VCaP (cell line): ENCODE results near the gene STX18.

Experiments used
- H3K27ac ChIP-seq: fragments of 450-650 bp; 2 replicates; pipeline ENCODE4 v1.5.1; 2017
- TF ChIP-seq, protein P1 (sequence below): fragments of 450-650 bp; conservative IDR thresholded peaks from 2 replicates; pipeline ENCODE4 v1.5.1; 2017; ENCODE audit warnings: mild to moderate bottlenecking, moderate library complexity

Gene STX18

DNA sequence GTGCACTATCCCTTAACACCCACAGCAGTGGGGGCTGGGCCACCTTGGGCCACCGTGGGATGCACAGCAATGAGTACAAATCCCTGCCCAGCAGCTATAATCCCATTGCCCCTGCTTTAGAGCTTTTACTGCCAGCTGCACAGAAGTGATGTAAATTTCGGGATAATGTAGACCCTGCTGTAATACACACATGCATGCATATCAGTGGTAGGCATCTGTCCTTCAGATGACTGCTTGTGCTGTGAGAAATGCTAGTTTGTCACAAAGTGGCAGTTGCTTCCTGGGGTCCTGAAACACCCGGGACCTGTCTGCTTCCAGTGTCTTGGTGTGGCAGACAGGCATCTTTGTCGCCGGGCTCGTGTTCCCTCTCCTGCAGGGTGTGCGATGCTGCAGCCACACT is 140.8 kb downstream of the STX18 start:
- TF ChIP-seq, protein P1, sequence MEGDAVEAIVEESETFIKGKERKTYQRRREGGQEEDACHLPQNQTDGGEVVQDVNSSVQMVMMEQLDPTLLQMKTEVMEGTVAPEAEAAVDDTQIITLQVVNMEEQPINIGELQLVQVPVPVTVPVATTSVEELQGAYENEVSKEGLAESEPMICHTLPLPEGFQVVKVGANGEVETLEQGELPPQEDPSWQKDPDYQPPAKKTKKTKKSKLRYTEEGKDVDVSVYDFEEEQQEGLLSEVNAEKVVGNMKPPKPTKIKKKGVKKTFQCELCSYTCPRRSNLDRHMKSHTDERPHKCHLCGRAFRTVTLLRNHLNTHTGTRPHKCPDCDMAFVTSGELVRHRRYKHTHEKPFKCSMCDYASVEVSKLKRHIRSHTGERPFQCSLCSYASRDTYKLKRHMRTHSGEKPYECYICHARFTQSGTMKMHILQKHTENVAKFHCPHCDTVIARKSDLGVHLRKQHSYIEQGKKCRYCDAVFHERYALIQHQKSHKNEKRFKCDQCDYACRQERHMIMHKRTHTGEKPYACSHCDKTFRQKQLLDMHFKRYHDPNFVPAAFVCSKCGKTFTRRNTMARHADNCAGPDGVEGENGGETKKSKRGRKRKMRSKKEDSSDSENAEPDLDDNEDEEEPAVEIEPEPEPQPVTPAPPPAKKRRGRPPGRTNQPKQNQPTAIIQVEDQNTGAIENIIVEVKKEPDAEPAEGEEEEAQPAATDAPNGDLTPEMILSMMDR: no peak

DNA sequence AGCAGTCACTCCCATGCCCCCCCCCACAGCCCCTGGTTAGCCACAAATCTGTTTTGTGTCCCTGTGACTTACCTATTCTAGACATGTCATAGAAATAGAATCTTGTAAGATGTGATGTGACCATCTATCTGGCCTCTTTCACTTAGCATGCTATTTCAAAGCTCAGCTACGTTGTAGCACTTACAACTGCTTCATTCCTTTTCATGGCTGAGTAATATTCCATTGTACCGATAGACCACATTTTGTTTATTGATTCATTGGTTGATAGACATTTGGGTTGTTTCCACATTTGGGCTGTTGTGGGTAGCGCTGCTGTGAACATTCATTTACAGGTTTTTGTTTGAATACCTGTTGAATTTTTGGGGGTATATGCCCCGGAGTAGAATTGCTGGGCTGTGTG is 143.4 kb downstream of the STX18 start:
- TF ChIP-seq, protein P1: no peak
- H3K27ac ChIP-seq: no peak overlapping the region

More for the DNA sequence above, 140.8 kb downstream of the STX18 start:
- no peak overlapping the region for H3K27ac ChIP-seq

DNA sequence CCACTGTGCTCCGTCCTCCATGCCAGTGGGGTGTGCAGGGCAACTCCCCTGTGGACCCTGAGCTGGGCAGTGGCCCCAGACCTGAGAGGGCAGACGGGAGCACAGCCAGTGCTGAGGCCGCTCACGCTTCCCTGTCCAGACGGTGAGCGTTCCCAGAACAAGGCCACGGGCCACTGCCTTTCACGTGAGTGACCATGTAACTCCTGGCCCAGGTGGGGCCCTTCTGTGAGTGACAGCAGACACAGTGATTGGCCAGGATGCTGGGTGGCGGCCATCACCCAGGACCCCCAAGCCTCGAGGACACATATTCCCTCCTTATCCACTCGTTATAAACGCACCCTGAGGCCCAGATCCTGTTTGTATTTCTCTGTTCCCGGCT is 144.4 kb downstream of the STX18 start:
- TF ChIP-seq, protein P1: no peak
- no peak overlapping the region for H3K27ac ChIP-seq

DNA sequence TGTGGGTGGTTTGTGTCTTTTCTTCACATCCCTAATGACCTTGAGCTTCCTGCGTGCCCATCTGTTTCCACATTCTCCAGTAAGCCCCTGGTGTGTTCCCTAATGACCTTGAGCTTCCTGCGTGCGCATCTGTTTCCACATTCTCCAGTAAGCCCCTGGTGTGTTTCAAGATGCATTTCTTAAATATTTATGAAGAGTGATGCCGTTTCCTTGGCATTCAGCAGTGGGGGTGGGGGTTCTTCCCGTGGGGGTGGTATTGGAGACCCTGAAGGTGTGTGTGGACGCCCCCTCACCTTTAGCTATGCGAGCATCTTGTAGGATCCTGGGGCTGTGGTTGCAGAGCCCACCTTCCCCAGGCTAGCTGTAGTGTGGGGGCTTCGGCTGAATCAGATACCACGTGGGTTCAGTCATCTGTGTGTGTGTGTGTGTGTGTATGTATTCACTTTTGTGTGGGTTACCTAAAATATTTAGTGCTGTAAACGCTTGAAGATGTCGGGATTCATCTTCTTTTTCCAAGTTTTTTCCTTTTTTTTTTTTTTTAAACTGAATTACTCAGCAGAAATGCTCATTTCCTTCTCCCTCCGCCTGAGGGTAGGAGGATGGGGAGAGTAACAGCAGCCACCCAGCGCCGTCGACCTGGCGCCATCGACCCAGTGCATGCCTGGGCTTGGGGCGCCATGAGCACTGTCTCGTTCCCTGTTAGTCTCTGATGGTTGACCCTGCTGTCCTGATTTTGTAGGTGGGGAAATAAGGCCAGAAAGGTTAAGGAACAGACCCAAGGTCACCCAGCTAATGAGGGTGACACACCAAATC is 145.0 kb downstream of the STX18 start:
- no peak overlapping the region for H3K27ac ChIP-seq
- TF ChIP-seq, protein P1: no peak

DNA sequence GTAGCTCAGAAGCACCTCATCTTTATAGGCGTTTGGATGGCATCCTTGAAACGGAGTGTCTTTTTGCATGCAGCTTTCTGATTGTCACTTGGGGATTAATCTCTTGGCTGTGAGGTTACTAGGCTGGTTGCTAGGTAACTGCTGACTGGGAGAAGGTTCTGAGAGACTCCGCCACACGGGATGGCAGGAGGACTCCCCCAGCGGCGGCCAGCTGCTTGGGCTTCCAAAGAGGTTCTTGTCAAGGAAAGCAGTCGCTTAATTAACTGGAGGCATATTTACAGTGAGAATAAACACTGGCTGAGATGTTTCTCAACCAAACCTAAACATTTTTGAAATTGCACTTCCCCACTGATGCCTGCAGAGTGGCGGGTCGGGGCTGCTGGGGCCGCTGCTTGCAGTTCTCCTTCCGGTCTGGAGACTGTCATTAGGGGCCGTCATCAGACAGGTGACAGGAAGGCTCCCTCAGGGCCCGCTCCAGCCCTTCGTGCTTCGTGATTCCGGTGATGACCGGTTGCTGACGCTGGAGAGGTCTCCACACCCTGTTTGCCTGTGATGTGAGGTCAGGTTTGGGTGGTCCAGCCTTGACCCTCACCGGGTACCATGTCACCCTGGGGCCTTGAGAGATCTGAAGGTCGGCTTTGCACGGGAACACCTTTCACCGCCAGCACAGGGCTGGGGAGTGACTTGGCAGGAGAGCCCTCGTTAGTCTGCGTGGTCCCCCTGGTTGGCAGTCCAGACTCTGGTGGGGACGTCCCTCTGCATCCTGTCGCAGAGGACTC is 145.8 kb downstream of the STX18 start:
- H3K27ac ChIP-seq: no peak overlapping the region
- TF ChIP-seq, protein P1: no peak

DNA sequence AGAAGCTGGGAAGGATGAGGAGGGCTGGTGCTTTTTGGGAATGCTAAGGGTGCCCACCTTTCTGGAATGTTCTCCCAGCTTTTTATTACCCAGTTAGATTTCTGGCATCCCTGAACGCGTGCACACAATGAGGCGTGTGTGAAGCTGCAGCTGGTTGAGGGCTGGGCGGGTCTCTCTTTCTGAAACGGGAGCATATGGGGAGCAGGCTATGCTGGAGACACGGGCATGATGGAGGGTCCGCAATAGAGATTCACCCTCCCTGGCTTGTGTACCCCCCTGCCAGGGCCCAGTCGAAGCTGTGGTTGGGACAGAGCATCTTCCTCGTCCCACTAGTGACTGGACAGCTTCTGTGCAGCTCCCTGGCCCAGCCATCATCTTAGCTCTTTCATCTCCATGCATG is 146.5 kb downstream of the STX18 start:
- TF ChIP-seq, protein P1: no peak
- no peak overlapping the region for H3K27ac ChIP-seq

DNA sequence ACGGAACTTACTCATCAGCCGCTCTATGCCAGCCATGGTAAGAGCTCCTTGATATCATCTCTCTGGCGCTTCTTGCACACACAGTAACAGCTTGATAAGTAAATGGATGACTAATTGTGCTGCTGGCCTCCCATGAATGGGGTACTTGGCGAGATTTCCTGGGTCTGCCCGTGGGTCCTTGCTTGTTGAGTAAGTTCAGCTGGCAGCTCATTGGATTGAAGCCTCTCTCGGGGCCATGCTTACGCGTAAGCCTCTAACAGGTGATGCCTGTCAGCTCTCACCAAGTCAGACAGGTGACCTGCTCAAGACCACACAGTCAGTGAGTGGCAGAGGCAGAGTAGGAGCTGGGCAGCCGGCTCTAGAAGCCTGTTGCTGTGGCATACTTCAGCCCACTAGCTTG is 147.2 kb downstream of the STX18 start:
- H3K27ac ChIP-seq: no peak overlapping the region
- TF ChIP-seq, protein P1: no peak
